ENCODE data around the gene TRIO. TPM values are rescaled to one million over a fixed set of nuclear protein-coding genes. Genes with fewer than 3 reads are reported as not detected.

TRIO gene
- total and polyA plus RNA-seq, 2 donors (not counting 3 experiments of a cell fraction or from before 2014, with no cell fraction given): 82.9 to 248 TPM

GRCh38 chr5:14362491-14362890, 219.3 kb downstream of the TRIO start:
- Histone ChIP-seq H3K9me3 (replicated peaks; ENCODE audit: control insufficient read depth, insufficient read depth, low read length) (no peaks in the 10 kb centered on the region), H3K4me1 (ENCODE audit: control insufficient read depth, extremely low read depth, insufficient read depth, low read length) (peaks cover 6% of the 10 kb centered on the region), H3K27me3 (ENCODE audit: control insufficient read depth in 2 of 2, insufficient read depth in 2 of 2, low read length in 2 of 2) (no peaks in the 10 kb centered on the region), H2AFZ (ENCODE audit: low read depth, low read length) (no peak overlapping the region), H3K27ac (ENCODE audit: insufficient read depth, low read depth, low read length) (no peak overlapping the region), H3K4me3 (replicated peaks in 1 of 3; ENCODE audit: insufficient read depth in 1 of 3, low read depth in 1 of 3, low read length in 3 of 3) (no peak overlapping the region), H3K4me2 (ENCODE audit: insufficient read depth, low read length) (no peak overlapping the region), H3K36me3 (ENCODE audit: control insufficient read depth in 2 of 2, extremely low read depth in 1 of 2, insufficient read depth in 2 of 2, low read length in 2 of 2) (peaks cover 34 to 43% of the 10 kb centered on the region in 2 experiments), H4K20me1 (replicated peaks; ENCODE audit: control insufficient read depth, extremely low read depth, insufficient read depth, low read length) (peaks cover 3% of the 10 kb centered on the region), H3K9ac (replicated peaks; ENCODE audit: extremely low read depth, insufficient read depth, low read length) (no peak overlapping the region), H3K9me1 (replicated peaks; ENCODE audit: control insufficient read depth, extremely low read depth, insufficient read depth, low read length) (no peaks in the 10 kb centered on the region), H3K79me2 (ENCODE audit: control insufficient read depth, insufficient read depth, low read length) (peaks cover 2% of the 10 kb centered on the region)
- TF ChIP-seq FOS (IDR thresholded peaks at IDR 0.05; ENCODE audit: borderline replicate concordance, insufficient read depth, low read length) (no peak), MYC (IDR thresholded peaks at IDR 0.05; ENCODE audit: low read depth, low read length) (no peak), MAX (IDR thresholded peaks at IDR 0.05; ENCODE audit: insufficient read depth, insufficient read length) (no peak), GATA2 (IDR thresholded peaks at IDR 0.05; ENCODE audit: insufficient read depth, insufficient read length, low read depth, low read length) (no peak), JUN (IDR thresholded peaks at IDR 0.05; ENCODE audit: borderline replicate concordance, insufficient read depth, insufficient read length, low read depth) (no peak), POLR2A (IDR thresholded peaks at IDR 0.05; ENCODE audit: low read depth, low read length) (no peak)
- no peak for FAIRE-seq
- ChIA-PET POLR2A (no interaction called here), CTCF (interaction anchor here (0.9 to 3.7 kb wide), 4 partner anchors 11 to 375 kb away, joined by 3 to 36 read pairs (median 7); no protein-coding TSS in a partner anchor)
- intact Hi-C loops (cut with micrococcal nuclease) (no loop called here), dilution Hi-C loops (cut with MboI; ENCODE audit: extremely low pct_ligation_motif_present, low sequenced_read_pairs) (no loop called here)
- no TSS peak for BruUV-seq (replicated peaks)
- DNase-seq (ENCODE audit: low read depth, low spot score): no peak

GRCh38 chr5:14364096-14364495, 221.0 kb downstream of the TRIO start:
- BruUV-seq (replicated peaks): no TSS peak
- ChIA-PET POLR2A (no interaction called here), CTCF (interaction anchor here (0.9 to 3.7 kb wide), 5 partner anchors 10 to 284 kb away, joined by 3 to 36 read pairs (median 5); no protein-coding TSS in a partner anchor)
- H4K20me1 ChIP-seq (replicated peaks; ENCODE audit: control insufficient read depth, extremely low read depth, insufficient read depth, low read length): peaks cover 3% of the 10 kb centered on the region
- H3K4me1 ChIP-seq (ENCODE audit: control insufficient read depth, extremely low read depth, insufficient read depth, low read length): no peaks in the 10 kb centered on the region
- dilution Hi-C loops (cut with MboI; ENCODE audit: extremely low pct_ligation_motif_present, low sequenced_read_pairs) (no loop called here), intact Hi-C loops (cut with micrococcal nuclease) (no loop called here)
- no peaks in the 10 kb centered on the region for H3K27me3 ChIP-seq (ENCODE audit: control insufficient read depth in 2 of 2, insufficient read depth in 2 of 2, low read length in 2 of 2)
- H3K79me2 ChIP-seq (ENCODE audit: control insufficient read depth, insufficient read depth, low read length): peaks cover 2% of the 10 kb centered on the region
- peaks cover 39 to 52% of the 10 kb centered on the region in 2 experiments for H3K36me3 ChIP-seq (ENCODE audit: control insufficient read depth in 2 of 2, extremely low read depth in 1 of 2, insufficient read depth in 2 of 2, low read length in 2 of 2)
- H2AFZ ChIP-seq (ENCODE audit: low read depth, low read length): no peak overlapping the region
- DNase-seq (ENCODE audit: low read depth, low spot score): peak; percentile 18
- no peak overlapping the region for H3K9ac ChIP-seq (replicated peaks; ENCODE audit: extremely low read depth, insufficient read depth, low read length)
- H3K27ac ChIP-seq (ENCODE audit: insufficient read depth, low read depth, low read length): no peak overlapping the region
- no peak overlapping the region for H3K4me2 ChIP-seq (ENCODE audit: insufficient read depth, low read length)
- TF ChIP-seq CTCF (IDR thresholded peaks at IDR 0.05; ENCODE audit: extremely low read depth in 1 of 2, insufficient read depth in 1 of 2, low read depth in 1 of 2, low read length in 2 of 2) (no peak), MYC (IDR thresholded peaks at IDR 0.05; ENCODE audit: low read depth, low read length) (no peak), MAX (IDR thresholded peaks at IDR 0.05; ENCODE audit: insufficient read depth, insufficient read length) (no peak), JUN (IDR thresholded peaks at IDR 0.05; ENCODE audit: borderline replicate concordance, insufficient read depth, insufficient read length, low read depth) (no peak), EZH2 (IDR thresholded peaks at IDR 0.05; ENCODE audit: borderline replicate concordance, low read depth, low read length, severe bottlenecking) (no peak), FOS (IDR thresholded peaks at IDR 0.05; ENCODE audit: borderline replicate concordance, insufficient read depth, low read length) (no peak), POLR2AphosphoS5 (IDR thresholded peaks at IDR 0.05; ENCODE audit: insufficient read depth, low read depth, low read length) (no peak), GATA2 (IDR thresholded peaks at IDR 0.05; ENCODE audit: insufficient read depth, insufficient read length, low read depth, low read length) (no peak)
- H3K9me3 ChIP-seq (replicated peaks; ENCODE audit: control insufficient read depth, insufficient read depth, low read length): no peaks in the 10 kb centered on the region
- no peak overlapping the region for H3K4me3 ChIP-seq (replicated peaks in 1 of 3; ENCODE audit: insufficient read depth in 1 of 3, low read depth in 1 of 3, low read length in 3 of 3)
- H3K9me1 ChIP-seq (replicated peaks; ENCODE audit: control insufficient read depth, extremely low read depth, insufficient read depth, low read length): no peaks in the 10 kb centered on the region
- FAIRE-seq: no peak
